ENCODE data around the gene IL6ST.

Gene IL6ST

GRCh38 chr5:55888205-55888604, 106.6 kb downstream of the IL6ST start:
- DNase-seq: no peak

GRCh38 chr5:55885359-55885758, 109.4 kb downstream of the IL6ST start:
- DNase-seq: no peak
